ENCODE data around the gene ZFP36. TPM values are rescaled to one million over a fixed set of nuclear protein-coding genes. Genes with fewer than 3 reads are reported as not detected.
A peak's percentile ranks its signal among the peaks of the same experiment; 100 is the strongest.
"Not testable (repeated sequence)": the region's sequence is repeated elsewhere in the genome, so short reads cannot be mapped to it uniquely, and the experiment has no call there.

ZFP36 gene
- total RNA-seq, 2 donors from 2014 or later = 67.4 to 265 TPM

- Mint-ChIP-seq H3K27ac (peak overlapping the region; percentile 37), H3K4me1 (peaks cover 11% of the 10 kb centered on the region), H3K36me3 (ENCODE audit: low read depth) (peaks cover 98% of the 10 kb centered on the region)
- not testable (repeated sequence) for H3K9me3 Mint-ChIP-seq; H3K4me3 Mint-ChIP-seq; H3K27me3 Mint-ChIP-seq; ATAC-seq (replicated peaks)
These were observed 27.3 kb upstream of the ZFP36 start for GRCh38 chr19:39379366-39379765.

GRCh38 chr19:39379865-39380396, 26.7 kb upstream of the ZFP36 start:
- no peak for ATAC-seq (replicated peaks)
- H3K27ac Mint-ChIP-seq = peak overlapping the region; percentile 37

GRCh38 chr19:39380521-39381502, 25.8 kb upstream of the ZFP36 start:
- no peaks in the 10 kb centered on the region for H3K27me3 Mint-ChIP-seq
- no peak for ATAC-seq (replicated peaks)
- H3K4me1 Mint-ChIP-seq = peaks cover 11% of the 10 kb centered on the region
- no peak overlapping the region for H3K4me3 Mint-ChIP-seq
- peak overlapping the region; percentile 76 for H3K27ac Mint-ChIP-seq
- H3K36me3 Mint-ChIP-seq (ENCODE audit: low read depth) = peaks cover 98% of the 10 kb centered on the region
- no peaks in the 10 kb centered on the region for H3K9me3 Mint-ChIP-seq

More at GRCh38 chr19:39379865-39380396, 26.7 kb upstream of the ZFP36 start:
- Mint-ChIP-seq H3K27me3 (no peaks in the 10 kb centered on the region), H3K36me3 (ENCODE audit: low read depth) (peaks cover 98% of the 10 kb centered on the region), H3K9me3 (no peaks in the 10 kb centered on the region), H3K4me3 (no peak overlapping the region), H3K4me1 (peaks cover 11% of the 10 kb centered on the region)

GRCh38 chr19:39381910-39382611, 24.6 kb upstream of the ZFP36 start:
- Mint-ChIP-seq H3K4me3 (no peak overlapping the region), H3K27ac (peak overlapping the region; percentile 76), H3K9me3 (no peaks in the 10 kb centered on the region), H3K4me1 (peaks cover 7% of the 10 kb centered on the region), H3K36me3 (ENCODE audit: low read depth) (peaks cover 98% of the 10 kb centered on the region), H3K27me3 (no peaks in the 10 kb centered on the region)
- ATAC-seq (replicated peaks) = no peak

- no peaks in the 10 kb centered on the region for H3K9me3 Mint-ChIP-seq
- peaks cover 98% of the 10 kb centered on the region for H3K36me3 Mint-ChIP-seq (ENCODE audit: low read depth)
- ATAC-seq (replicated peaks) = no peak
- peaks cover 6% of the 10 kb centered on the region for H3K4me1 Mint-ChIP-seq
- no peak overlapping the region for H3K4me3 Mint-ChIP-seq
- H3K27me3 Mint-ChIP-seq = no peaks in the 10 kb centered on the region
- H3K27ac Mint-ChIP-seq = peak overlapping the region; percentile 77
These were observed 23.4 kb upstream of the ZFP36 start for GRCh38 chr19:39382991-39383828.

- Mint-ChIP-seq H3K27ac (peak overlapping the region; percentile 77), H3K9me3 (no peaks in the 10 kb centered on the region), H3K27me3 (no peaks in the 10 kb centered on the region), H3K4me3 (no peak overlapping the region), H3K4me1 (peaks cover 11% of the 10 kb centered on the region), H3K36me3 (ENCODE audit: low read depth) (peaks cover 98% of the 10 kb centered on the region)
- no peak for ATAC-seq (replicated peaks)
These were observed 21.6 kb upstream of the ZFP36 start for GRCh38 chr19:39384839-39385568.

- Mint-ChIP-seq H3K4me3 (no peak overlapping the region), H3K9me3 (no peaks in the 10 kb centered on the region), H3K27me3 (no peaks in the 10 kb centered on the region), H3K4me1 (peaks cover 11% of the 10 kb centered on the region), H3K36me3 (ENCODE audit: low read depth) (peaks cover 100% of the 10 kb centered on the region), H3K27ac (peak overlapping the region; percentile 37)
- ATAC-seq (replicated peaks) = no peak
These were observed 20.8 kb upstream of the ZFP36 start for GRCh38 chr19:39385629-39386411.

- Mint-ChIP-seq H3K36me3 (ENCODE audit: low read depth) (peaks cover 100% of the 10 kb centered on the region), H3K9me3 (no peaks in the 10 kb centered on the region), H3K4me1 (peaks cover 5% of the 10 kb centered on the region), H3K27ac (peak overlapping the region; percentile 37), H3K27me3 (no peaks in the 10 kb centered on the region), H3K4me3 (no peak overlapping the region)
- no peak for ATAC-seq (replicated peaks)
These were observed 20.1 kb upstream of the ZFP36 start for GRCh38 chr19:39386557-39386956.

GRCh38 chr19:39388657-39389056, 18.0 kb upstream of the ZFP36 start:
- peaks cover 5% of the 10 kb centered on the region for H3K4me1 Mint-ChIP-seq
- H3K36me3 Mint-ChIP-seq (ENCODE audit: low read depth) = peaks cover 100% of the 10 kb centered on the region
- no peak for ATAC-seq (replicated peaks)
- no peak overlapping the region for H3K4me3 Mint-ChIP-seq
- no peaks in the 10 kb centered on the region for H3K27me3 Mint-ChIP-seq
- H3K9me3 Mint-ChIP-seq = no peaks in the 10 kb centered on the region
- peak overlapping the region; percentile 99 for H3K27ac Mint-ChIP-seq

GRCh38 chr19:39389631-39390414, 16.8 kb upstream of the ZFP36 start:
- Mint-ChIP-seq H3K9me3 (no peaks in the 10 kb centered on the region), H3K4me3 (peak overlapping the region; percentile 100), H3K4me1 (peaks cover 5% of the 10 kb centered on the region), H3K27ac (peak overlapping the region; percentile 99), H3K27me3 (no peaks in the 10 kb centered on the region), H3K36me3 (ENCODE audit: low read depth) (peaks cover 98% of the 10 kb centered on the region)
- ATAC-seq (replicated peaks) = no peak

GRCh38 chr19:39390451-39390750, 16.2 kb upstream of the ZFP36 start:
- ATAC-seq (replicated peaks) = no peak
- Mint-ChIP-seq H3K4me3 (peak overlapping the region; percentile 100), H3K27me3 (no peaks in the 10 kb centered on the region), H3K27ac (peak overlapping the region; percentile 99), H3K4me1 (peaks cover 5% of the 10 kb centered on the region), H3K36me3 (ENCODE audit: low read depth) (peaks cover 98% of the 10 kb centered on the region), H3K9me3 (no peaks in the 10 kb centered on the region)

GRCh38 chr19:39390751-39391437, 15.8 kb upstream of the ZFP36 start, which contains the start of the genes MED29 and PAF1:
Gene MED29, plus strand, starts transcription at chr19:39391378. Its CDS starts 45 bp downstream, at chr19:39391423.
Gene PAF1, minus strand, starts transcription at chr19:39391106. Its CDS starts 242 bp downstream, at chr19:39390864.
- ATAC-seq (replicated peaks) = peak; percentile 99
- Mint-ChIP-seq H3K27me3 (no peaks in the 10 kb centered on the region), H3K27ac (peak within 1 kb of the TSS; percentile 99), H3K9me3 (no peaks in the 10 kb centered on the region), H3K36me3 (ENCODE audit: low read depth) (peaks cover 98% of the 10 kb centered on the region), H3K4me1 (peaks cover 5% of the 10 kb centered on the region), H3K4me3 (peak within 1 kb of the TSS; percentile 100)

All from activated T-helper 17 cell treated with anti-CD3 and anti-CD28 coated beads, Interleukin-2, amount 50 U/mL, for 72 hours (primary cell).